ENCODE results near the gene ERC2. TPM values are rescaled to one million over a fixed set of nuclear protein-coding genes. Genes with fewer than 3 reads are reported as not detected.

Gene ERC2
- polyA plus RNA-seq, 3 donors: not detected

DNA sequence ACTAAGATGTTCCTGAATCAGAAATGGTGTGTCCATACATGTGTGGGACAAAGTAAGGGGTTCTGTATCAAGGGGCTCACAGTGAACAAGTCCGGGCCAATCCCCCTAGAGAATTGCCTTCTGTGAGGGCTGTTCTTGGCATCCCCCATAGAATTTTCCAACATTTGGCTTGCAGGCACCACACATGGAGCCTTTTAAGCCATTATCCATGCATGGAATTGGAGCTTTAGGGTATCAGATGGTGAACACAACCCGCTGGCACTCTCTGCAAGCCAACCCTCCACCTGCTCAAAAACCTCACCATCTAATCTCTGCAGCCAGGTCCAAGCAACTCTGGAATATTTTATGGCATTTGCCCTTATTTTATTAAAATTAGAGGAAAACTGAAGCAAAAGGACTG is 278.7 kb downstream of the ERC2 start:
- Mint-ChIP-seq H3K4me1 (no peaks in the 10 kb centered on the region), H3K27me3 (ENCODE audit: low read depth in 3 of 3) (peaks cover 3 to 11% (median 5%) of the 10 kb centered on the region in 3 donors), H3K9me3 (peaks cover 0 to 2% (median 0%) of the 10 kb centered on the region in 7 donors), H3K36me3 (no peaks in the 10 kb centered on the region), H3K4me3 (no peak overlapping the region), H3K27ac (no peak overlapping the region)
- TF ChIP-seq, protein P1, sequence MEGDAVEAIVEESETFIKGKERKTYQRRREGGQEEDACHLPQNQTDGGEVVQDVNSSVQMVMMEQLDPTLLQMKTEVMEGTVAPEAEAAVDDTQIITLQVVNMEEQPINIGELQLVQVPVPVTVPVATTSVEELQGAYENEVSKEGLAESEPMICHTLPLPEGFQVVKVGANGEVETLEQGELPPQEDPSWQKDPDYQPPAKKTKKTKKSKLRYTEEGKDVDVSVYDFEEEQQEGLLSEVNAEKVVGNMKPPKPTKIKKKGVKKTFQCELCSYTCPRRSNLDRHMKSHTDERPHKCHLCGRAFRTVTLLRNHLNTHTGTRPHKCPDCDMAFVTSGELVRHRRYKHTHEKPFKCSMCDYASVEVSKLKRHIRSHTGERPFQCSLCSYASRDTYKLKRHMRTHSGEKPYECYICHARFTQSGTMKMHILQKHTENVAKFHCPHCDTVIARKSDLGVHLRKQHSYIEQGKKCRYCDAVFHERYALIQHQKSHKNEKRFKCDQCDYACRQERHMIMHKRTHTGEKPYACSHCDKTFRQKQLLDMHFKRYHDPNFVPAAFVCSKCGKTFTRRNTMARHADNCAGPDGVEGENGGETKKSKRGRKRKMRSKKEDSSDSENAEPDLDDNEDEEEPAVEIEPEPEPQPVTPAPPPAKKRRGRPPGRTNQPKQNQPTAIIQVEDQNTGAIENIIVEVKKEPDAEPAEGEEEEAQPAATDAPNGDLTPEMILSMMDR (IDR thresholded peaks at IDR 0.05): no peak
- Histone ChIP-seq H3K9me3 (replicated peaks in 1 of 2; ENCODE audit: control insufficient read depth in 1 of 2, insufficient read depth in 1 of 2, low read length in 2 of 2) (no peaks in the 10 kb centered on the region), H3K4me2 (replicated peaks; ENCODE audit: extremely low read depth, low read length, poor library complexity, severe bottlenecking) (no peak overlapping the region), H3K79me2 (ENCODE audit: insufficient read depth, low read length) (no peaks in the 10 kb centered on the region), H3K27me3 (ENCODE audit: control insufficient read depth in 2 of 2, insufficient read depth in 2 of 2, low read length in 2 of 2) (no peaks in the 10 kb centered on the region), H3K36me3 (replicated peaks in 1 of 2; ENCODE audit: control insufficient read depth in 1 of 2, insufficient read depth in 2 of 2, low read length in 2 of 2) (no peaks in the 10 kb centered on the region), H3K4me3 (replicated peaks in 1 of 3; ENCODE audit: low read depth in 2 of 3, low read length in 3 of 3) (no peak overlapping the region), H2AFZ (ENCODE audit: insufficient read depth, low read depth, low read length, poor library complexity, severe bottlenecking) (no peak overlapping the region), H3K4me1 (ENCODE audit: control insufficient read depth in 1 of 2, insufficient read depth in 2 of 2, low read length in 2 of 2) (no peaks in the 10 kb centered on the region), H3K9ac (ENCODE audit: insufficient read depth, low read length, poor library complexity, severe bottlenecking) (no peak overlapping the region), H4K20me1 (ENCODE audit: insufficient read depth, low read length) (no peaks in the 10 kb centered on the region), H3K27ac (ENCODE audit: low read depth in 1 of 2, low read length in 2 of 2) (no peak overlapping the region)
- no peak for DNase-seq
- intact Hi-C loops (cut with micrococcal nuclease): no loop called here
- 100% methylated on average over 1 of the region's 2 CpGs for WGBS (ENCODE audit: insufficient coverage)

- H4K20me1 ChIP-seq (ENCODE audit: insufficient read depth, low read length): no peaks in the 10 kb centered on the region
- WGBS (ENCODE audit: insufficient coverage): 89% methylated on average over 6 of the region's 9 CpGs
- no peaks in the 10 kb centered on the region for H3K4me1 ChIP-seq (ENCODE audit: control insufficient read depth in 1 of 2, insufficient read depth in 2 of 2, low read length in 2 of 2)
- H3K27ac ChIP-seq (ENCODE audit: low read depth in 1 of 2, low read length in 2 of 2): no peak overlapping the region
- Mint-ChIP-seq H3K4me1 (no peaks in the 10 kb centered on the region), H3K36me3 (no peaks in the 10 kb centered on the region), H3K4me3 (no peak overlapping the region), H3K27me3 (ENCODE audit: low read depth in 3 of 3) (peaks cover 2 to 11% (median 5%) of the 10 kb centered on the region in 3 donors), H3K27ac (no peak overlapping the region), H3K9me3 (peaks cover 0 to 2% (median 0%) of the 10 kb centered on the region in 7 donors)
- H2AFZ ChIP-seq (ENCODE audit: insufficient read depth, low read depth, low read length, poor library complexity, severe bottlenecking): no peak overlapping the region
- H3K4me2 ChIP-seq (replicated peaks; ENCODE audit: extremely low read depth, low read length, poor library complexity, severe bottlenecking): no peak overlapping the region
- H3K9ac ChIP-seq (ENCODE audit: insufficient read depth, low read length, poor library complexity, severe bottlenecking): no peak overlapping the region
- DNase-seq: no peak
- H3K27me3 ChIP-seq (ENCODE audit: control insufficient read depth in 2 of 2, insufficient read depth in 2 of 2, low read length in 2 of 2): no peaks in the 10 kb centered on the region
- no peak overlapping the region for H3K4me3 ChIP-seq (replicated peaks in 1 of 3; ENCODE audit: low read depth in 2 of 3, low read length in 3 of 3)
- no peaks in the 10 kb centered on the region for H3K9me3 ChIP-seq (replicated peaks in 1 of 2; ENCODE audit: control insufficient read depth in 1 of 2, insufficient read depth in 1 of 2, low read length in 2 of 2)
- H3K79me2 ChIP-seq (ENCODE audit: insufficient read depth, low read length): no peaks in the 10 kb centered on the region
- TF ChIP-seq, protein P1 (IDR thresholded peaks at IDR 0.05): no peak
- intact Hi-C loops (cut with micrococcal nuclease): no loop called here
- no peaks in the 10 kb centered on the region for H3K36me3 ChIP-seq (replicated peaks in 1 of 2; ENCODE audit: control insufficient read depth in 1 of 2, insufficient read depth in 2 of 2, low read length in 2 of 2)
These were observed 280.1 kb downstream of the ERC2 start for GRCh38 chr3:56188201-56188600.

Measured in CD14-positive monocyte (primary cell).